ENCODE measurements around the gene SRP14.
"Not testable (repeated sequence)": the region's sequence is repeated elsewhere in the genome, so short reads cannot be mapped to it uniquely, and the experiment has no call there.

SRP14 gene

GRCh38 chr15:39998511-39999077 lies 40.4 kb downstream of the SRP14 start:
- no peak for DNase-seq (ENCODE audit: extremely low read depth, low read depth)
- no peak for TF ChIP-seq CTCF (IDR thresholded peaks at IDR 0.05; ENCODE audit: low read depth, low read length)

DNA sequence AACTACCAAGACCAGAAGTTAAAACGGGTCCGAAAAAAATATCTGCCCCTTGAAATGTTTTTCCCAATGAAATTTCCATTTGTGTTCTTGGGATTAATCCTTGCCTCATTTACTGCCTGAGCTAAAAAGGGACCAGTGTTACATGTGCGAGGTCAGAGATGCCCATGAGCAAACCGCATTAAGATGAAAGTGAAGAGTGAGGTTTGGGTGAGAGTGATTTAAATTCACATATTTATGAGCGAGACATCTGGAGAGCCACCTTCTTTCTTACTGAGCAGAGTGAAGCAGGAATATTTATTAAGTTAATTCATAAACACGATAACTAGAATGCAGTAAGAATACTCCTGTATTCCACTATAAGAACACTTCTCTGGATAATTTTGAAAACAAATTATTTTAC lies 41.3 kb downstream of the SRP14 start:
- TF ChIP-seq CTCF (IDR thresholded peaks at IDR 0.05; ENCODE audit: low read depth, low read length), result no peak
- DNase-seq (ENCODE audit: extremely low read depth, low read depth), result no peak

DNA sequence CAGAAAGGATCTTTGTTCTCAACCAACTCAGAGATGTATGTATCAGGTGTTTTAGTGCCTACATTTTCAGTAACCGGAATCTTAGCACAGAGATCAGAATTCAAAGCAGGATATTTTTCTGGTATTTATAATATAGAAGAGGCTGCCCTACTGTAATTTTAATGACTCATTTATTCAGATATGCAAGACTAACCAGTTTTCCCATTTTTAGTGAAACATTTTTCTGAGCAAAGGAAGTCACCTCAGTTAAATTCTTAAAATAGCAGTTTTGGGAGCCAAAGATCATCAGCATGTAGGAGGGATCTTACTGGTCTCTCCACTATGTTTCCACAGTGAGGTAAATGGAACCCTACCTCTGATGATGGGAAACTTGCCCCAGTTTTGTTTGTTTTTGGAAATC lies 42.0 kb downstream of the SRP14 start:
- DNase-seq (ENCODE audit: extremely low read depth, low read depth), result no peak
- no peak for TF ChIP-seq CTCF (IDR thresholded peaks at IDR 0.05; ENCODE audit: low read depth, low read length)

DNA sequence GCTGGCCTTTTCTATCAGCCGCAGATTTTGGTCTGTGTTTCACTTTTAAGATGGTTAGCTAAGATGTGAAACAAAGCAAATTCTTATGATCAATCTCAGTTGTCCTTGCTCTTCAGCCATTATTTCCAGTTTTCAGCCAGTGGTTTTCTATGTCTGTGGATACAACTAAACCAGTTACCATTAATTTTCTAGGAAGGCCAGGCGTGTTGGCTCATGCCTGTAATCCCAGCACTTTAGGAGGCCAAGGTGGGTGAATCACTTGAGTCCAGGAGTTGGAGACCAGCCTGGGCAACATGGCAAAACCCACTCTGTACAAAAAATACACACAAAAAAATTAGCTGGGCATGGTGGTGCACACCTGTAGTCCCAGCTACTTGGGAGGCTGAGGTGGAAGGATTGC lies 42.8 kb downstream of the SRP14 start:
- not testable (repeated sequence) for DNase-seq (ENCODE audit: extremely low read depth, low read depth)

DNA sequence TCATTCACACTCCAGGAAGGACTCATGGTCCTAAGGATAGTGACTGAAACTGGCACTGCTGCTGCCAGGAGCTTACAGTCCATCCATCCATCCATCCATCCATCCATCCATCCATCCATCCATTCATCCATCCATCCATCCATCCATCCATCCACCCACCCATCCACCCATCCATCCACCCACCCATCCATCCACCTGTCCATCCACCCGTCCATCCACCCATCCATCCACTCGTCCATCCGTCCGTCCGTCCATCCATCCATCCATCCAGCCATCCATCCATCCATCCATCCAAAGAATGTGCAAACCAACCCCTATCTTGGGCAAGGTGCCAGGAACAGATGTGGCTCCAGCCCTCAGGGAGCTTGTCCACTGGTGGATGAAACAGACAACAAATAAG lies 46.0 kb downstream of the SRP14 start:
- DNase-seq (ENCODE audit: extremely low read depth, low read depth), result not testable (repeated sequence)

- TF ChIP-seq CTCF (IDR thresholded peaks at IDR 0.05; ENCODE audit: low read depth, low read length), result no peak
- no peak for DNase-seq (ENCODE audit: extremely low read depth, low read depth)
Measured at GRCh38 chr15:39990706-39991105, 48.3 kb downstream of the SRP14 start.

DNA sequence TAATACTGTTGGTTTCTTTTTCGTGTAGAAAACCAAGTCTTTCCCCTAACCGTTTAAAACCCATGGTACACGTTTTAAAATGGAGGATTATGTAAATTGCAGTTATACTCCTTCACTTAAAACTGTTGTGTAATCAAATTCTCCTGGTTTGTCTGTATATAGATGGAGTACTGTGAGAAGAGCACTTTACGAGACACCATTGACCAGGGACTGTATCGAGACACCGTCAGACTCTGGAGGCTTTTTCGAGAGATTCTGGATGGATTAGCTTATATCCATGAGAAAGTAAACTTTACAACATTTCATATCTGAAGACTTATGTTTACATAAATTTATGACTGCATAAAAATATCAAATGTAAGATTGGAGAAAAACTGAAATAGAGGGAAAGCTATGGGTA lies 51.2 kb downstream of the SRP14 start:
- DNase-seq (ENCODE audit: extremely low read depth, low read depth), result no peak
- no peak for TF ChIP-seq CTCF (IDR thresholded peaks at IDR 0.05; ENCODE audit: low read depth, low read length)
